NCI-H1092 treated with DMSO at 0.1 percent for 48 hours (cell line): ENCODE data around the gene SDHAF3.
"Not testable (repeated sequence)": the region's sequence is repeated elsewhere in the genome, so short reads cannot be mapped to it uniquely, and the experiment has no call there.

ENCODE experiments used
- DNase-seq: peaks from one replicate; lab custom pipeline; 2025; lab: John Stamatoyannopoulos, UW

Gene SDHAF3

GRCh38 chr7:97126483-97127171 lies 9.1 kb downstream of the SDHAF3 start:
- no peak for DNase-seq

DNA sequence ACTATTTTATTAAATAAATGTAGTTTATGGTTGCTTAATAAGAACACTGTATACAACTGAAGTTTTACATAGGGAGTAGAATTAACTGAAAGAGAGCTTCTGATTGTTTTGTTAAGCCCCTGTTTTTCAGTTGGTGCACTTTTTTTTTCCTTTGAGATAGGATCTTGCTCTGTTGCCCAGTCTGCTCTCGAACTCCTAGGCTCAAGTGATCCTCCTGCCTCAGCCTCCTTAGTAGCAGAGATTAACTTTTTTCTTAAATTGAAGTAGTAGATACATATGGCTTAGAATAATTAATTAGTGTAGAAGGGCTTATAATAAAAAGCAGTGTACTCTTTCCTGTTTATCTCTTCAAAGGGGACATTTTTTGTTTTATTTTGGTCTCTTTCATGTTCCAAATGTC lies 11.2 kb downstream of the SDHAF3 start:
- no peak for DNase-seq

GRCh38 chr7:97130417-97131139 lies 13.1 kb downstream of the SDHAF3 start:
- DNase-seq = no peak

DNA sequence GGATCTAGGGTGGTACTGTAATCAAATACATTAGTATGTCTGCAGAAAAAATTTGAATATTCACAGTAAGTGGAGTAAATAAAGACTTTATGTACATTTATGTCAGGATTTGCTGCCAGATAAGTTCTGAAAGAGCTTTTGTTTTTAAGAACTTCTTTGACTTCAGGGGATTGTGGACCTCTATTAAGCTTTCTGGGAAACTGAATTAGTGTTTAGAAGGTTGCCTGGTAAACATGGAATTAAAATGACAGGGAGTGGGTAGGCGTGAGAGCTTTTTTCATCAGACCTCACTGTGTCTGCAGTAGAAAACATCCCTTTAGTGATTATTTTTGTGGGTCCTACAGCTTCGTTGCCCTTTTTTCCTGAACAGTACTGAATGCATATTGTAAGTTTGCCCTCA lies 15.7 kb downstream of the SDHAF3 start:
- DNase-seq = no peak

GRCh38 chr7:97138830-97139229 lies 21.3 kb downstream of the SDHAF3 start:
- no peak for DNase-seq

DNA sequence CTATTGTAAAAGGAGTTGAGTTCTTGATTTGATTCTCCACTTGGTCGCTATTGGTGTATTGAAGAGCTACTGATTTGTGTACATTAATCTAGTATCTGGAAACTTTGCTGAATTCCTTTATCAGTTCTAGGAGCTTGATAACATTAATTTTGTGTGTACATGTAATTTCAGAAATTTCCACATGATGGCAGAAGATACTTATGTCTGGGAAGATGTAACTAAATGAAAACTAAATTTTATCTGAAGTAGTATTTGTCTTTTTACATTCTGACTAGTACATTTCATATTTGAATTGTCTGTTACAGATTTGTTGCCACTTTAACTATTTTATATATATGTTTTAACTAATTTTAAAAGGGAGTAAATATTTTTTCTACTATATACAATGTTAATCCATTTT lies 27.6 kb downstream of the SDHAF3 start:
- DNase-seq = peak; percentile 22

GRCh38 chr7:97149843-97150242 lies 32.3 kb downstream of the SDHAF3 start:
- DNase-seq = no peak

DNA sequence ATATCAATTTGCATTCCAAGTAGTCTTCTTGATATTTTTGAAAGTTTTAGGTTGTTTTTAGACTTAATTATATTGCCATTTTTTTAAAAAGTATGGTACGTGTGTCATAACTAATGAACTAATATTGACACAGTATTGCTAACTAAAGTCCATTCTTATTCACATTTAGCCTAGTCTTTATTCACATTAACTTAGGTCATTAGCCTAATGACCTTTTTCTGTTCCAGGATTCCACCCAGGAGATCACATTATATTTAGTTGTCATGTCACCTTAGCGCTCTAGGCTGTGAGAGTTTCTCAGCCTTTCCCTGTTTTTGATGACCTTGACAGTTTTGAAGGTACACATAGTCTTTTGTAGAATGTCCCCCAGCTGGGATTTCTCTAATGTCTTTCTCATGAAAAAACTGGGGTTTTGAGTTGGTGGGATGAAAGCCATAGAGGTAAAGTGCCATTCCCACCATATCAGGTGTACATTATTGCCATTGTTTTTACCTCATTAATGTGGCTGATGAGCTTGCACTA lies 38.5 kb downstream of the SDHAF3 start:
- DNase-seq = no peak

DNA sequence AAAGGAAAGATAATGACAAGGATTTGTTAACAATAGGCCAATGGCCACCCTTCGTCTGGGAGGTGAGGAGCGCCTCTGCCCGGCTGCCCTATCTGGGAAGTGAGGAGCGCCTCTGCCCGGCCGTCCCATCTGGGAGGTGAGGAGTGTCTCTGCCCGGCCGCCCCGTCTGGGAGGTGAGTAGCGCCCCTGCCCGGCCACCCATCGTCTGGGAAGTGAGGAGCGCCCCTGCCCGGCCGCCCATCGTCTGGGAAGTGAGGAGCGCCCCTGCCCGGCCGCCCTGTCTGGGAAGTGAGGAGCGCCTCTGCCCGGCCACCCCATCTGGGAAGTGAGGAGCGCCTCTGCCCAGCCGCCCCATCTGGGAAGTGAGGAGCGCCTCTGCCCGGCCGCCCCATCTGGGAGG lies 42.5 kb downstream of the SDHAF3 start:
- not testable (repeated sequence) for DNase-seq

DNA sequence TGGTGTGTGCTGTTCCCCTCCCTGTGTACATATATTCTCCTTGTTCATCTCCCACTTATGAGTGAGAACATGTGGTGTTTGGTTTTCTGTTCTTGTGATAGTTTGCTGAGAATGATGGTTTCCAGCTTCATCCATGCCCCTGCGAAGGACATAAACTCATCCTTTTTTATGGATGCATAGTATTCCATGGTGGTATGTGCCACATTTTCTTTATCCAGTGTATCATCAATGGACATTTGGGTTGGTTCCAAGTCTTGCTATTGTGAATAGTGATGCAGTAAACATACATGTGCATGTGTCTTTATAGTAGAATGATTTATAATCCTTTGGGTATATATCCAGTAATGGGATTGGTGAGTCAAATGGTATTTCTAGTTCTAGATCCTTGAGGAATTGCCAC lies 44.1 kb downstream of the SDHAF3 start:
- not testable (repeated sequence) for DNase-seq

DNA sequence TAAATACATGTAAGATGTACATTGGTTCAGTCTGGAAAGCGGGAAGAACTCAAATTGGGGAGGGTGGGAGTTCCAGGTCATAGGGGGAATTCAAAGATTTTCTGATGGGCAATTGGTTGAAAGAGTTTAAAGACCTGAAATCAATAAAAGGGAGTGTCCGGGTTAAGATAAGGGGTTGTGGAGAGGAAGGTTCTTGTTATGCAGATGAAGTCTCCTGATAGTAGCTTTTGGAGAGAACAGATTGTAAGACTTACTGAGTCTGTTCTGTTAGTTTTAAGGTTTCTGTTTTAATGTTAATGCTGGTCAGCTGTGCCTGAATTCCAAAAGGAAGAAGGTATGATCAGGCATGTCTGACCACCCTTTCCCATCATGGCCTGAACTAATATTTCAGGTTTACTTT lies 48.8 kb downstream of the SDHAF3 start:
- DNase-seq = no peak

GRCh38 chr7:97167176-97167575 lies 49.7 kb downstream of the SDHAF3 start:
- no peak for DNase-seq

GRCh38 chr7:97167749-97168148 lies 50.3 kb downstream of the SDHAF3 start:
- DNase-seq = no peak

DNA sequence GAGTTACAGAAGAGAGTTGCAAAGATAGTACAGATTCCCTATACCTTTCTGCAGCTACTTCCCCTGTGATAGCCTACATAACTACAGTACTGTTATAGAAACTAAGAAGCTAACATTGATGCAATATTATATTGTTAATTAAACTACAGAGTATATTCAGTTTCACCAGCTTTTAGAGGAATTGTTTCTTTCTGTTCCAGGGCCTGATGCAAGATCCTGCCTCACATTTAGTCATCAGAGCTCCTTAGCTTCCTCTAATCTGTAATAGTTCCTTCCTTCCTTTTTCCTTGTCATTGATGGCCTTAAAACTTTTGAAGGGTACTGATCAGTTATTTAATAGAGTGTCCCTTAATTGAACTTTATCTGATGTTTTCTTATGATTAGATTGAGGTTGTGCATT lies 56.8 kb downstream of the SDHAF3 start:
- DNase-seq = no peak

- DNase-seq = peak; percentile 47
These were observed 62.1 kb downstream of the SDHAF3 start for GRCh38 chr7:97179454-97180104.

DNA sequence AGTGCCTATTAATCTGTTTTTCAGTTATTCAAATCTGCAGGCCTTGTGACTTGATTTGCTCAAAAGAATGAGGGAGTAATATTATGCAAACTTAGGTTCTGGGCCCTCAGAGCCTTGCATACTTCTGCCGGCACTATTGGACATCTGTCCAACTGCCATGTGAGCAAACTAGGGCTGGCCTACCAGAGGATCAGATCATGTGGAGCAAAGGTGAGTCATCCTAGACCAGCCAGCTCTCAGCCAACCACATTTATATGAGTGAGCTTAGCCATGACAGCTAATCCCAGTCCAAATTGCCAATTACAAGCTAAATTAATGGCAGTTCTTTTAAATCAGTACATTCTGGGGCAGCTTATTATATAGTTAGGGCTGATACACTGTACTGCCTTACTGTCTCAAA lies 69.6 kb downstream of the SDHAF3 start:
- no peak for DNase-seq

- DNase-seq = not testable (repeated sequence)
These were observed 78.7 kb downstream of the SDHAF3 start for GRCh38 chr7:97196174-97196573.

DNA sequence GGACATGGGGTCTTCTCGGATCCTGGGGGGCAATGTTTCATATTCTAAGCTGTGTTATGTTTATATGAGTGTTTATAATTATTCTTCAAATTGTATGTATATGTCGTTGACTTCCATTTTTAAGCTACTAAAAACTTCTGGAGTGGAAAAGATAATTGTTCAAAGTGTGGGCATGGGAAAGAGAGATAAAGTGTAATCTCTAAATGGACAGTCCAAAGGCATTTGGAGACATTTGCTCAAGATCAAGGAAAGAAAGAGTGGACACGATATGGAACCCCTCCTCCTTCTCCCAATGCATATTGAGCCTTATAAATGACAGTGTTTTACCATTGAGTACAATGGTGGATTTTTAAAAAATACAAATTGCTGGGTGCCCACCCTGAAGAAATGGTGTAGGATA lies 81.1 kb downstream of the SDHAF3 start:
- no peak for DNase-seq

- no peak for DNase-seq
These were observed 82.5 kb downstream of the SDHAF3 start for GRCh38 chr7:97200018-97200417.

DNA sequence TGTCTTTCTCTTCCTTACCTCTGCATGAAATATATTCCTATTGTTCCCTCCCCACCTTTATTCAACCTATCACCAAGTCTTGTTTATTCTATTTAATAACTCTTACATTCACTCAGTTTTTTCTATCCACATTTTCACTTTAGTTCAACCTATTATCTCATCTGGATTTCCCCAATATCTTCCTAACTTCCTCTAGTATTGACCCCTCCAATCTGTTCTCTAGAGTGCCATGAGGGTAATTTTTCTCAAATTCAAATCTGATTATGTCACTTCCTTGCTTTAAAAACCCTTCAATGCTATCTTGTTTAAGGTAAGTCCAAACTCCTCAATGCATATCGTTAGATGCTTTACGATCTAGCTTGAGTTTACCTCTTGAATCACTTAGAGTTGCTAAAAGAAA lies 86.5 kb downstream of the SDHAF3 start:
- no peak for DNase-seq

GRCh38 chr7:97204821-97205220 lies 87.3 kb downstream of the SDHAF3 start:
- no peak for DNase-seq

GRCh38 chr7:97215556-97215955 lies 98.1 kb downstream of the SDHAF3 start:
- DNase-seq = no peak

GRCh38 chr7:97218767-97219166 lies 101.3 kb downstream of the SDHAF3 start:
- peak; percentile 20 for DNase-seq
